ENCODE data around the gene PLEKHA7.

PLEKHA7 gene

DNA sequence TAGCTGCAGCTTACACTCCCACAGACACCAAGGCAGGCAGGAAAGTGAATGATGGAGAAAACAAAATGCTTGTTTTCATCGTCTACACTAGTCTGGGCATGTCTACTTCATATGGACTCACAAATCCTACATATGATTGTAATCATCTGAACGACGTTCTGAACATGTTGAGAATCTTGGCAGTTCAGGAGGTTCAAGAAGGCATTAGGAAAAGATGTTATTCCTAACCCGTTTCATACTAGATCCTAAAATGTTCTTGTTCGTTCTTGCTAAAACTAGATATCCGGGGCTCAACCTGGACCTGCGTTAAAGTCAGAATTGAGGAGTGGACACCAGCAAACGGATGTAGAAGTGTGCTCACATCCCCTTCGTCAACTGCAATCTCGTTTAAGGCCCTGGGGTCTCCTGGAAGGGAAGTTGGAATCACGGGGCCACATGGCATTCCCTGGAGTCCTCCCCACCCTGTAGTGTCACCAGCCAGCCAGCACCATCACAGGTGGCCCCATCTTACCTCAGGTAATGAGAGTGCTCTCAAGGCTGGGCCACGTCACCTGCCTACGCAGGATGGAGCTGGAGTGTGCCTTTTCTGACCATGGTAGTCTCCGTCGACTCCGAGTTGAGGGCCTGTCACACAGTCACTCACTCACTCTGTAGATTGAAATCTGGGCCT lies 238.5 kb downstream of the PLEKHA7 start:
- TF ChIP-seq ZNF565 (CRISPR knock-in tag; conservative IDR thresholded peaks at IDR 0.05; ENCODE audit: low read depth): no peak
- TF ChIP-seq, protein P1, sequence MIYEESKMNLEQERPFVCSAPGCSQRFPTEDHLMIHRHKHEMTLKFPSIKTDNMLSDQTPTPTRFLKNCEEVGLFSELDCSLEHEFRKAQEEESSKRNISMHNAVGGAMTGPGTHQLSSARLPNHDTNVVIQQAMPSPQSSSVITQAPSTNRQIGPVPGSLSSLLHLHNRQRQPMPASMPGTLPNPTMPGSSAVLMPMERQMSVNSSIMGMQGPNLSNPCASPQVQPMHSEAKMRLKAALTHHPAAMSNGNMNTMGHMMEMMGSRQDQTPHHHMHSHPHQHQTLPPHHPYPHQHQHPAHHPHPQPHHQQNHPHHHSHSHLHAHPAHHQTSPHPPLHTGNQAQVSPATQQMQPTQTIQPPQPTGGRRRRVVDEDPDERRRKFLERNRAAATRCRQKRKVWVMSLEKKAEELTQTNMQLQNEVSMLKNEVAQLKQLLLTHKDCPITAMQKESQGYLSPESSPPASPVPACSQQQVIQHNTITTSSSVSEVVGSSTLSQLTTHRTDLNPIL (CRISPR knock-in tag; IDR thresholded peaks at IDR 0.05; ENCODE audit: low read depth): no peak
- TF ChIP-seq POU6F1 (CRISPR knock-in tag; IDR thresholded peaks at IDR 0.05; ENCODE audit: borderline replicate concordance, low read depth): no peak
- TF ChIP-seq ZNF70 (CRISPR knock-in tag; IDR thresholded peaks at IDR 0.05): no peak
- no peak for TF ChIP-seq ZFP3 (CRISPR knock-in tag; IDR thresholded peaks at IDR 0.05)
- no peak for TF ChIP-seq GLIS3 (CRISPR knock-in tag; IDR thresholded peaks at IDR 0.05)
- no peak for TF ChIP-seq SNAI2 (CRISPR knock-in tag; IDR thresholded peaks at IDR 0.05)
- TF ChIP-seq PPARA (CRISPR knock-in tag; IDR thresholded peaks at IDR 0.05; ENCODE audit: borderline replicate concordance): no peak
- TF ChIP-seq, protein P2, sequence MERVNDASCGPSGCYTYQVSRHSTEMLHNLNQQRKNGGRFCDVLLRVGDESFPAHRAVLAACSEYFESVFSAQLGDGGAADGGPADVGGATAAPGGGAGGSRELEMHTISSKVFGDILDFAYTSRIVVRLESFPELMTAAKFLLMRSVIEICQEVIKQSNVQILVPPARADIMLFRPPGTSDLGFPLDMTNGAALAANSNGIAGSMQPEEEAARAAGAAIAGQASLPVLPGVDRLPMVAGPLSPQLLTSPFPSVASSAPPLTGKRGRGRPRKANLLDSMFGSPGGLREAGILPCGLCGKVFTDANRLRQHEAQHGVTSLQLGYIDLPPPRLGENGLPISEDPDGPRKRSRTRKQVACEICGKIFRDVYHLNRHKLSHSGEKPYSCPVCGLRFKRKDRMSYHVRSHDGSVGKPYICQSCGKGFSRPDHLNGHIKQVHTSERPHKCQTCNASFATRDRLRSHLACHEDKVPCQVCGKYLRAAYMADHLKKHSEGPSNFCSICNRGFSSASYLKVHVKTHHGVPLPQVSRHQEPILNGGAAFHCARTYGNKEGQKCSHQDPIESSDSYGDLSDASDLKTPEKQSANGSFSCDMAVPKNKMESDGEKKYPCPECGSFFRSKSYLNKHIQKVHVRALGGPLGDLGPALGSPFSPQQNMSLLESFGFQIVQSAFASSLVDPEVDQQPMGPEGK (CRISPR knock-in tag; IDR thresholded peaks at IDR 0.05; ENCODE audit: borderline replicate concordance): no peak
- TF ChIP-seq CSDC2 (CRISPR knock-in tag; IDR thresholded peaks at IDR 0.05): no peak
- no peak for TF ChIP-seq CSRNP3 (CRISPR knock-in tag; IDR thresholded peaks at IDR 0.05)
- ATAC-seq: no peak

- TF ChIP-seq ZFP30 (CRISPR knock-in tag; IDR thresholded peaks at IDR 0.05) (no peak), POU6F1 (CRISPR knock-in tag; IDR thresholded peaks at IDR 0.05; ENCODE audit: borderline replicate concordance, low read depth) (no peak), ZNF565 (CRISPR knock-in tag; conservative IDR thresholded peaks at IDR 0.05; ENCODE audit: low read depth) (no peak), GLIS3 (CRISPR knock-in tag; IDR thresholded peaks at IDR 0.05) (no peak), ARNTL (CRISPR knock-in tag; IDR thresholded peaks at IDR 0.05; ENCODE audit: borderline replicate concordance, low read depth) (no peak), TOX (CRISPR knock-in tag; IDR thresholded peaks at IDR 0.05; ENCODE audit: borderline replicate concordance) (no peak)
- TF ChIP-seq, protein P1 (CRISPR knock-in tag; IDR thresholded peaks at IDR 0.05; ENCODE audit: low read depth): no peak
These were observed 239.1 kb downstream of the PLEKHA7 start for GRCh38 chr11:16774936-16775613.

DNA sequence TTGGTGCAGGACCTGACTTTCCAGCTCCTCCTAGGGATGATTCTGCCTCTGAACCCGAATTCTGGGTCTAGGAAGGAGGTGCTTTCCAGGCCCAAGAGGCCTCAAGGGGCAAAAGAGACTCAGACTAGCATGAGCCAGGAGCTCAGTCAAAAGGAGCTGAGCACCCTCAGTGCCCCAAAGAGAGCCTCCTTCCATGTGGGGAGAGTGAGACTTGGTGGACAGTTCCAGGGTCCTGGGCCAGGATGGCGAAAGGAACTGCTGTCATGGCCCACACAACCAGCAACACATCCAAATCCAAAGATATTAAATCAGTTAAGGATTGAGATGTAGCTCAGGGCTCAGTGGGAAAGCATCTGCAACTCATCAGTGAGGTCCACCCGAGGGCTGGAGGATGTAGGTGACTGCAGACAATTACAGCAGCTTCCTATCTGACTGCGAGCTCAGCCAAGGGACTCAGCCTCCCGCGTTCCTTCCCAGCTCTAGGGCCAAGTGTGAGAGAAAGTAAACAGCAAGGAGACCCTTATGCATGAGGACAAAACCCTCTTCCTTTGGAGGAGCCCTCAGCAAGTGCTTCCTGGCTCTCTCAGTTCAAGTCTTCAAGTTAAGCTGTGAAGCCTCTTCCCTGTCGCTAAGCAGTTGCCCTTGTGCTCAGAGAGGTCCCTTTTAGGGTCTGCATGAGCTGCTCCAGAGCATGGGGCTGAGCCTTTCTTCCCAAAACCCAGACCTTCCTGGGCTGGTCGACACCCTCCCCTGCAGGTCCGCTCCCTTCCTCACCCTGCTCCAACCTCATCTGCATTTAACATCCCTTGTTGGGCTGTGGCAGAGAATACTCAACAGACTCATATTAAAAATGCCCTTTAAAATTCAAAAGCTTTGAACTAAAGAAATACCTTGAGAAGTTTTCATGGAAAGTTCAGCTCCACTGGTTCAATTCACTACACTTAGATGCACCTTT lies 240.0 kb downstream of the PLEKHA7 start:
- peak; percentile 43; the same call in 2 of the 3 replicates for ATAC-seq
- TF ChIP-seq TOX (CRISPR knock-in tag; IDR thresholded peaks at IDR 0.05; ENCODE audit: borderline replicate concordance) (no peak), ZFP30 (CRISPR knock-in tag; IDR thresholded peaks at IDR 0.05) (no peak), ESRRG (CRISPR knock-in tag; IDR thresholded peaks at IDR 0.05) (no peak), SNAI2 (CRISPR knock-in tag; IDR thresholded peaks at IDR 0.05) (no peak), ZFP3 (CRISPR knock-in tag; IDR thresholded peaks at IDR 0.05) (no peak), PPARA (CRISPR knock-in tag; IDR thresholded peaks at IDR 0.05; ENCODE audit: borderline replicate concordance) (no peak), POU6F1 (CRISPR knock-in tag; IDR thresholded peaks at IDR 0.05; ENCODE audit: borderline replicate concordance, low read depth) (no peak), OSR1 (CRISPR knock-in tag; IDR thresholded peaks at IDR 0.05) (no peak), ARNTL (CRISPR knock-in tag; IDR thresholded peaks at IDR 0.05; ENCODE audit: borderline replicate concordance, low read depth) (no peak), CSRNP3 (CRISPR knock-in tag; IDR thresholded peaks at IDR 0.05) (no peak)

More at GRCh38 chr11:16774936-16775613, 239.1 kb downstream of the PLEKHA7 start:
- ATAC-seq: no peak

All from SK-N-SH treated with all-trans-retinoic acid at 6 μM for 48 hours (cell line).